Myocyte (in vitro differentiated cells): ENCODE measurements around the gene AKR1C8. TPM values are rescaled to one million over a fixed set of nuclear protein-coding genes. Genes with fewer than 3 reads are reported as not detected.
A peak's percentile ranks its signal among the peaks of the same experiment; 100 is the strongest.
"Not testable (repeated sequence)": the region's sequence is repeated elsewhere in the genome, so short reads cannot be mapped to it uniquely, and the experiment has no call there.

Experiments
- DNase-seq: peaks from one replicate; pipeline ENCODE4 v3.0.0-alpha.2; 2012; ENCODE audit warnings: low read depth
- polyA plus RNA-seq: library from polyadenylated mRNA; unstranded; fragments of >200 nt; gene quantifications from one replicate; pipeline ENCODE4 v1.2.1, GENCODE V29; 2012; ENCODE audit warnings: missing spikeins
- total RNA-seq: library from RNA; depleted of rRNA; stranded (reverse); fragments of >200 nt; gene quantifications from 2 replicates; pipeline ENCODE4 v1.2.3, GENCODE V29; 2014

AKR1C8 gene
- not detected in 2 replicates for total RNA-seq
- not detected for polyA plus RNA-seq

- peak; percentile 5 for DNase-seq
Measured at GRCh38 chr10:5184987-5185775, at the start of gene AKR1C8. TSS of gene AKR1C8 (minus strand) at chr10:5185150. CDS start at chr10:5185104, 46 bp downstream.

- DNase-seq = peak; percentile 68
Measured at GRCh38 chr10:5234106-5234860, 49.3 kb upstream of the AKR1C8 start.

GRCh38 chr10:5233324-5233723 lies 48.4 kb upstream of the AKR1C8 start:
- no peak for DNase-seq

GRCh38 chr10:5229019-5229418 lies 44.1 kb upstream of the AKR1C8 start:
- no peak for DNase-seq

GRCh38 chr10:5222942-5223341 lies 38.0 kb upstream of the AKR1C8 start:
- DNase-seq = not testable (repeated sequence)

GRCh38 chr10:5219262-5219661 lies 34.3 kb upstream of the AKR1C8 start:
- DNase-seq = no peak

GRCh38 chr10:5216801-5217200 lies 31.9 kb upstream of the AKR1C8 start:
- DNase-seq = no peak

- DNase-seq = no peak
Measured at GRCh38 chr10:5211696-5212536, 27.0 kb upstream of the AKR1C8 start.

- DNase-seq = not testable (repeated sequence)
Measured at GRCh38 chr10:5210261-5210660, 25.3 kb upstream of the AKR1C8 start.

- not testable (repeated sequence) for DNase-seq
Measured at GRCh38 chr10:5209776-5210175, 24.8 kb upstream of the AKR1C8 start.

- DNase-seq = no peak
Measured at GRCh38 chr10:5206799-5207198, 21.8 kb upstream of the AKR1C8 start.

- no peak for DNase-seq
Measured at GRCh38 chr10:5199398-5199797, 14.4 kb upstream of the AKR1C8 start.

GRCh38 chr10:5198386-5198785 lies 13.4 kb upstream of the AKR1C8 start:
- DNase-seq = no peak

- DNase-seq = no peak
Measured at GRCh38 chr10:5196702-5197113, 11.8 kb upstream of the AKR1C8 start, which contains the start of gene AKR1C4. TSS of gene AKR1C4 (plus strand) at chr10:5196837. CDS start at chr10:5196868, 31 bp downstream.

- DNase-seq = no peak
Measured at GRCh38 chr10:5195727-5196374, 10.9 kb upstream of the AKR1C8 start.

- DNase-seq = no peak
Measured at GRCh38 chr10:5194431-5194830, 9.5 kb upstream of the AKR1C8 start.

GRCh38 chr10:5188358-5188757 lies 3.4 kb upstream of the AKR1C8 start:
- no peak for DNase-seq

- DNase-seq = no peak
Measured at GRCh38 chr10:5187867-5188266, 2.9 kb upstream of the AKR1C8 start.

GRCh38 chr10:5183923-5184322 lies 1.0 kb downstream of the AKR1C8 start:
- DNase-seq = no peak

- not testable (repeated sequence) for DNase-seq
Measured at GRCh38 chr10:5180503-5180902, 4.4 kb downstream of the AKR1C8 start.

GRCh38 chr10:5175581-5175980 lies 9.4 kb downstream of the AKR1C8 start:
- not testable (repeated sequence) for DNase-seq
